Lower leg skin (tissue), 3 donors: Measurements from ENCODE around the gene CABLES1.

Experiments used
- CTCF ChIP-seq, 3 donors: fragments of 450-650 bp; IDR thresholded peaks; one replicate each; pipeline ENCODE4 v1.5.1; 2016; ENCODE audit warnings: antibody characterized with exemption in 3 of 3, mild to moderate bottlenecking in 3 of 3, moderate library complexity in 2 of 3
- POLR2A ChIP-seq, 2 donors: fragments of 450-650 bp; IDR thresholded peaks; one replicate each; pipeline ENCODE4 v1.6.1; 2016 to 2017; ENCODE audit warnings: antibody characterized with exemption in 2 of 2, mild to moderate bottlenecking in 1 of 2, moderate library complexity in 1 of 2

- TF ChIP-seq CTCF (IDR thresholded peaks at IDR 0.05) (no peak), POLR2A (IDR thresholded peaks at IDR 0.05) (no peak)
Measured at GRCh38 chr18:23148382-23148781, 13.1 kb downstream of the CABLES1 start.
